Measurements from ENCODE around the gene INTS15. TPM values are rescaled to one million over a fixed set of nuclear protein-coding genes. Genes with fewer than 3 reads are reported as not detected.
"Not testable (repeated sequence)": the region's sequence is repeated elsewhere in the genome, so short reads cannot be mapped to it uniquely, and the experiment has no call there.

Gene INTS15
- polyA plus RNA-seq, 1 of the 3 experiments (the other 2 are of a cell fraction): 39.1 TPM

DNA sequence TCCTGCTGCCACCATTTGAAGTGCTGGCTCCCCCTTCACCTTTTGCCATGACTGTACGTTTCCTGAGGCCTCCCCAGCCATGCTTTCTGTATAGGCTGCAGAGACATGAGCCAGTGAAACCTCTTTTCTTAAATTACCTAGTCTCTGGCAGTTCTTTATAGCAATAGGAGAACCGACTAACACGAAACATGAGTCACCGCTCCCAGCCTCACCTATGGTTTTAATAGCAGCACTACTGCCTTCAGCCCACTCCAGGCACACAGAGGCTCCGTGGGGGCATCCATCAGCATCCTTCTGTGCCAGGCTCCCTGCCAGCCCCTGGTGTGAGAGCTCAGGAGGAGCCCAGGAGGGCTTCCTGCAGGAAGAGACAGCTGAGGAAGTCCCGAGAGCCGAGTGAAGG is 41.8 kb downstream of the INTS15 start:
- no peak for TF ChIP-seq CHD2 (IDR thresholded peaks at IDR 0.05; ENCODE audit: low read length, partially characterized antibody)
- Histone ChIP-seq H3K27me3 (ENCODE audit: insufficient read depth) (no peaks in the 10 kb centered on the region), H3K4me1 (ENCODE audit: control insufficient read depth in 1 of 2, insufficient read depth in 2 of 2, low read depth in 1 of 2, low read length in 1 of 2) (peaks cover 0 to 12% of the 10 kb centered on the region in 2 experiments; a peak in 1 of 4 replicates), H3K4me2 (no peak overlapping the region), H3K4me3 (ENCODE audit: low read depth in 2 of 2, low read length in 1 of 2) (no peak overlapping the region), H3K9me2 (no peaks in the 10 kb centered on the region), H3K36me3 (replicated peaks in 1 of 2; ENCODE audit: control insufficient read depth in 1 of 2, insufficient read depth in 2 of 2, low read length in 1 of 2) (no peaks in the 10 kb centered on the region), H2AFZ (ENCODE audit: low read depth) (no peak overlapping the region), H3K79me2 (ENCODE audit: insufficient read depth) (peaks cover 5% of the 10 kb centered on the region), H4K20me1 (ENCODE audit: insufficient read depth) (no peaks in the 10 kb centered on the region), H3K9me3 (no peaks in the 10 kb centered on the region), H3F3A (replicated peaks; ENCODE audit: insufficient read depth) (no peaks in the 10 kb centered on the region), H3K9ac (no peak overlapping the region), H3K27ac (ENCODE audit: low read depth in 2 of 2, low read length in 1 of 2) (no peak overlapping the region)
- ChIA-PET CTCF (no interaction called here), POLR2A (no interaction called here)
- DNase-seq: no peak
- WGBS (ENCODE audit: low lambda C conversion rate): 78% methylated on average over 7 of the region's 7 CpGs

DNA sequence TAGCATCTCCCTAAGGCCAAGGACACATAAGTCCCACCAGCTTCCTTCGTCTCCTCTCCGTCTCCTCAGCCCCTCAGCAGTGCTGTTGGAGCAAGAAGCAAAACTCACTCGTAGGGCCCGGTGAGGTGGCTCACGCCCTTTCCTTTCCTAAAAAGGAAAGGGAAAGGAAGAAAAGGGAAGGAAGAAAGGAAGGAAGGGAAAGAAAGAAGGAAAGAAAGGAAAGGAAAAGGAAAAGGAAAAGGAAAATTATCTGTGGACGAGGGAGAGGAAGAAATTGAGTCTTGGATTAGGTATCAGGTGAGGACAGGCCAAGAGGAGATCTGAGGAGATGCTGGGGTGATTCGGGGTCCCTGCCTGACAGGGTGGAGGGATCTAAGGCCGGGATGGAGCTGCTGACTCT is 44.2 kb downstream of the INTS15 start:
- DNase-seq: no peak
- peaks cover 25% of the 10 kb centered on the region for H3K79me2 ChIP-seq (ENCODE audit: insufficient read depth)
- H3K4me1 ChIP-seq (ENCODE audit: control insufficient read depth in 1 of 2, insufficient read depth in 2 of 2, low read depth in 1 of 2, low read length in 1 of 2): peaks cover 5 to 14% of the 10 kb centered on the region in 2 experiments; a peak in 2 of 4 replicates
- CTCF ChIA-PET: interaction anchor here (0.6 to 3.0 kb wide), 2 partner anchors 44 to 76 kb away, joined by 3 to 11 read pairs; partner anchors contain the start of gene INTS15
- H3K9me3 ChIP-seq: no peaks in the 10 kb centered on the region
- TF ChIP-seq MEF2A (IDR thresholded peaks at IDR 0.05; ENCODE audit: borderline replicate concordance, low read depth) (no peak), TCF12 (IDR thresholded peaks at IDR 0.05) (no peak), NFIC (IDR thresholded peaks at IDR 0.05; ENCODE audit: borderline replicate concordance) (no peak), POLR2AphosphoS5 (IDR thresholded peaks at IDR 0.05; ENCODE audit: low read depth, low read length) (no peak), EZH2phosphoT487 (IDR thresholded peaks at IDR 0.05; ENCODE audit: borderline replicate concordance, low read depth) (no peak), GABPA (IDR thresholded peaks at IDR 0.05; ENCODE audit: low read depth) (no peak), RFX5 (IDR thresholded peaks at IDR 0.05; ENCODE audit: low read length) (no peak), CHD2 (IDR thresholded peaks at IDR 0.05; ENCODE audit: low read length, partially characterized antibody) (no peak), JUND (IDR thresholded peaks at IDR 0.05) (no peak), RAD21 (IDR thresholded peaks at IDR 0.05; ENCODE audit: low read length) (no peak), TAF1 (IDR thresholded peaks at IDR 0.05; ENCODE audit: borderline replicate concordance, low read depth, low read length) (no peak), YY1 (IDR thresholded peaks at IDR 0.05; ENCODE audit: low read depth) (no peak), TEAD4 (IDR thresholded peaks at IDR 0.05; ENCODE audit: borderline replicate concordance, insufficient read depth) (no peak), MXI1 (IDR thresholded peaks at IDR 0.05; ENCODE audit: low read depth, low read length) (no peak), NRF1 (IDR thresholded peaks at IDR 0.05; ENCODE audit: low read depth, low read length) (no peak)
- TF ChIP-seq, protein P1, sequence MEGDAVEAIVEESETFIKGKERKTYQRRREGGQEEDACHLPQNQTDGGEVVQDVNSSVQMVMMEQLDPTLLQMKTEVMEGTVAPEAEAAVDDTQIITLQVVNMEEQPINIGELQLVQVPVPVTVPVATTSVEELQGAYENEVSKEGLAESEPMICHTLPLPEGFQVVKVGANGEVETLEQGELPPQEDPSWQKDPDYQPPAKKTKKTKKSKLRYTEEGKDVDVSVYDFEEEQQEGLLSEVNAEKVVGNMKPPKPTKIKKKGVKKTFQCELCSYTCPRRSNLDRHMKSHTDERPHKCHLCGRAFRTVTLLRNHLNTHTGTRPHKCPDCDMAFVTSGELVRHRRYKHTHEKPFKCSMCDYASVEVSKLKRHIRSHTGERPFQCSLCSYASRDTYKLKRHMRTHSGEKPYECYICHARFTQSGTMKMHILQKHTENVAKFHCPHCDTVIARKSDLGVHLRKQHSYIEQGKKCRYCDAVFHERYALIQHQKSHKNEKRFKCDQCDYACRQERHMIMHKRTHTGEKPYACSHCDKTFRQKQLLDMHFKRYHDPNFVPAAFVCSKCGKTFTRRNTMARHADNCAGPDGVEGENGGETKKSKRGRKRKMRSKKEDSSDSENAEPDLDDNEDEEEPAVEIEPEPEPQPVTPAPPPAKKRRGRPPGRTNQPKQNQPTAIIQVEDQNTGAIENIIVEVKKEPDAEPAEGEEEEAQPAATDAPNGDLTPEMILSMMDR (IDR thresholded peaks at IDR 0.05): no peak
- TF ChIP-seq, protein P2, sequence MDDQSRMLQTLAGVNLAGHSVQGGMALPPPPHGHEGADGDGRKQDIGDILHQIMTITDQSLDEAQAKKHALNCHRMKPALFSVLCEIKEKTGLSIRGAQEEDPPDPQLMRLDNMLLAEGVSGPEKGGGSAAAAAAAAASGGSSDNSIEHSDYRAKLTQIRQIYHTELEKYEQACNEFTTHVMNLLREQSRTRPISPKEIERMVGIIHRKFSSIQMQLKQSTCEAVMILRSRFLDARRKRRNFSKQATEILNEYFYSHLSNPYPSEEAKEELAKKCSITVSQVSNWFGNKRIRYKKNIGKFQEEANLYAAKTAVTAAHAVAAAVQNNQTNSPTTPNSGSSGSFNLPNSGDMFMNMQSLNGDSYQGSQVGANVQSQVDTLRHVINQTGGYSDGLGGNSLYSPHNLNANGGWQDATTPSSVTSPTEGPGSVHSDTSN (IDR thresholded peaks at IDR 0.05): no peak
- POLR2A ChIA-PET: no interaction called here
- no peaks in the 10 kb centered on the region for H3K9me2 ChIP-seq
- H3K27me3 ChIP-seq (ENCODE audit: insufficient read depth): no peaks in the 10 kb centered on the region
- H3K36me3 ChIP-seq (replicated peaks in 1 of 2; ENCODE audit: control insufficient read depth in 1 of 2, insufficient read depth in 2 of 2, low read length in 1 of 2): peaks cover 0 to under 1% of the 10 kb centered on the region in 2 experiments
- H3F3A ChIP-seq (replicated peaks; ENCODE audit: insufficient read depth): no peaks in the 10 kb centered on the region
- no peaks in the 10 kb centered on the region for H4K20me1 ChIP-seq (ENCODE audit: insufficient read depth)
- H3K9ac ChIP-seq: no peak overlapping the region
- no peak overlapping the region for H3K4me3 ChIP-seq (ENCODE audit: low read depth in 2 of 2, low read length in 1 of 2)
- 85% methylated on average over 8 of the region's 8 CpGs for WGBS (ENCODE audit: low lambda C conversion rate)
- no peak overlapping the region for H3K27ac ChIP-seq (ENCODE audit: low read depth in 2 of 2, low read length in 1 of 2)
- no peak overlapping the region for H2AFZ ChIP-seq (ENCODE audit: low read depth)
- no peak overlapping the region for H3K4me2 ChIP-seq

DNA sequence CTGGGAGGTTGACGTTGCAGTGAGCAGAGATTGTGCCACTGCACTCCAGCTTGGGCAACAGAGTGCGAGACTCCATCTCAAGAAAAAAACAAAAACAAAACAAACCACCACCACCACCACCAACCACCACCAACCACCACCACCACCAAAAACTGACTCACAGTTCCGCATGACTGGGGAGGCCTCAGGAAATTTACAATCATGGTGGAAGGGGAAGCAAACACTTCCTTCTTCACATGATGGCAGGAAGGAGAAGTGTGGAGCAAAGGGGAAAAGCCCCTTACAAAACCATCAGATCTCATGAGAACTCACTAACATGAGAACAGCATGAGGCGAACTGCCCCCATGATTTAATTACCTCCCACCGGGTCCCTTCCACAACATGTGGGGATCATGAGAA is 45.1 kb downstream of the INTS15 start:
- CTCF ChIA-PET: interaction anchor here (0.7 to 3.0 kb wide), 2 partner anchors 45 to 252 kb away, joined by 3 to 11 read pairs; partner anchors contain the start of gene INTS15
- WGBS (ENCODE audit: low lambda C conversion rate): 84% methylated on average over 5 of the region's 5 CpGs
- not testable (repeated sequence) for DNase-seq

More for the DNA sequence above, 45.1 kb downstream of the INTS15 start:
- H3K9me2 ChIP-seq; H3K36me3 ChIP-seq (replicated peaks in 1 of 2; ENCODE audit: control insufficient read depth in 1 of 2, insufficient read depth in 2 of 2, low read length in 1 of 2); POLR2A ChIA-PET; H3K27me3 ChIP-seq (ENCODE audit: insufficient read depth); H3K9ac ChIP-seq; H3K9me3 ChIP-seq; H4K20me1 ChIP-seq (ENCODE audit: insufficient read depth); H2AFZ ChIP-seq (ENCODE audit: low read depth); H3F3A ChIP-seq (replicated peaks; ENCODE audit: insufficient read depth); H3K4me2 ChIP-seq; H3K4me3 ChIP-seq (ENCODE audit: low read depth in 2 of 2, low read length in 1 of 2); H3K27ac ChIP-seq (ENCODE audit: low read depth in 2 of 2, low read length in 1 of 2): not testable (repeated sequence)
- Histone ChIP-seq H3K79me2 (ENCODE audit: insufficient read depth) (peaks cover 34% of the 10 kb centered on the region), H3K4me1 (ENCODE audit: control insufficient read depth in 1 of 2, insufficient read depth in 2 of 2, low read depth in 1 of 2, low read length in 1 of 2) (peaks cover 5 to 15% of the 10 kb centered on the region in 2 experiments; a peak in 2 of 4 replicates)
